KOPT-K1 (cell line): Measurements from ENCODE around the gene ADAM23.

Experiments
- H3K27ac ChIP-seq: fragments of 200-600 bp; sonication (generic); 2 replicates; pipeline ENCODE4 v1.5.1; 2016; ENCODE audit warnings: antibody characterized with exemption, mild to moderate bottlenecking, low read depth, low read length; ENCODE audit not compliant: poor library complexity, severe bottlenecking
- H3K36me3 ChIP-seq: fragments of 200-600 bp; sonication (generic); 2 replicates; pipeline ENCODE4 v1.5.1; 2017; ENCODE audit warnings: antibody characterized with exemption, mild to moderate bottlenecking, low read length, moderate library complexity; ENCODE audit not compliant: insufficient read depth
- H3K9me3 ChIP-seq: fragments of 200-600 bp; sonication (generic); 2 replicates; pipeline ENCODE4 v1.5.1; 2017; ENCODE audit warnings: antibody characterized with exemption, low read length, mild to moderate bottlenecking; ENCODE audit not compliant: insufficient read depth, poor library complexity, severe bottlenecking

Gene ADAM23

DNA sequence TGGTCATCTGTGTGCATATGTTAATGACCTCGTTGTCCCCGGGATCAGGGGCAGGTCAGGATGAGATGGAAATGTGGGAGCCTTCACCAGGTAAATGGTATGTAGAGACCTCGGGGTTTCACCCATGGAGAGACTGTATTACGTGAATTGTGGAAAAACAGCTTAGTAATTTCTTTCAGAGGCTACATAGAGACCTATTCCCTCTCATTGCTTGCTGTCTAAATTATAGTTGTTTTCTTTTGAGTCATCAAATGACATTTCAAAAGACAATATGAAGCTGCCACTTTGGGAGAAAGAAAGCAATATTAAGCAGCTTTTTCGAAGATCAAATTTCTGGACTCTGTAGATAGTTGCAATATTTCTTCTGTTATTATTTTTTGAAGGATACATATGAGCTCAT is 20.4 kb downstream of the ADAM23 start:
- H3K36me3 ChIP-seq: no peaks in the 10 kb centered on the region
- H3K27ac ChIP-seq: no peak overlapping the region
- H3K9me3 ChIP-seq: peaks cover 6% of the 10 kb centered on the region

DNA sequence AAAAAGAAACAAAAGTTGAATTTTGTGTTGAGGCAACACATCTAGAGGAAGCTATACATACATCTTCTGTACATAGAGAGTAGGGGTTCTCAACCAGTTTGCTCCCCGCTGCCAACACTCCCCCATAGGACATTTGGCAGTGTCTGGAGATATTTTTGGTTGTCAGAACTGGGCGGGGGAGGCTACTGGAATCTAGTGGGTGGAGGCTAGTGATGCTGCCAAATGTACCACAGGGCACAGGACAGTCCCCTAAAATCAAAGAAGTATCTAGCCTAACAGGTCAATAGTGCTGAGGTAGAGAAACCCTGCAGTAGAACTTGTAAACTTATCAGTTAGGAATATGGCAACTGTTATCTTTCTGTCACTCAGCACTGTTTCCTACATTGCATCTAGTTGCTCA is 21.3 kb downstream of the ADAM23 start:
- Histone ChIP-seq H3K36me3 (no peaks in the 10 kb centered on the region), H3K27ac (no peak overlapping the region), H3K9me3 (peaks cover 6% of the 10 kb centered on the region)

GRCh38 chr2:206471524-206472062 is 28.3 kb downstream of the ADAM23 start:
- no peaks in the 10 kb centered on the region for H3K36me3 ChIP-seq
- H3K27ac ChIP-seq: no peak overlapping the region
- no peaks in the 10 kb centered on the region for H3K9me3 ChIP-seq

GRCh38 chr2:206472094-206472493 is 28.8 kb downstream of the ADAM23 start:
- H3K27ac ChIP-seq: no peak overlapping the region
- no peaks in the 10 kb centered on the region for H3K9me3 ChIP-seq
- no peaks in the 10 kb centered on the region for H3K36me3 ChIP-seq

DNA sequence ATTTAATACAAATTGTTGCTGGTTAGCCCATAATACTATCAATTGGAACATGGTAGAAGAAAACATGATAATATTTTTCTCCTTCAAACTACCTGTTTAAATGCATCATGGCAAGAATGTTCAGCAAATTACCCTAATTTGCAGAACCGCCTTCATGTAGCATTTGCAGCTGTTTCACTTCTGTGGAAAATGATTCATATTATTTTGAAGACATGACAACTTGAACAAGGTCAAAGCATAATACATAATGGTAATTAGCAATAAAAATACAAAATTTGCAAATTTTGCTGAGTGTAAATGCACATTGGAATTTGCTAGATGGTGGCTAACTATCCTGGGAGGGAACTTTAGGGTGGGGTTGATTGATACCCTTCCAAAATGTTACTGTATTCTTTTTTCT is 30.8 kb downstream of the ADAM23 start:
- no peak overlapping the region for H3K27ac ChIP-seq
- no peaks in the 10 kb centered on the region for H3K36me3 ChIP-seq
- no peaks in the 10 kb centered on the region for H3K9me3 ChIP-seq

DNA sequence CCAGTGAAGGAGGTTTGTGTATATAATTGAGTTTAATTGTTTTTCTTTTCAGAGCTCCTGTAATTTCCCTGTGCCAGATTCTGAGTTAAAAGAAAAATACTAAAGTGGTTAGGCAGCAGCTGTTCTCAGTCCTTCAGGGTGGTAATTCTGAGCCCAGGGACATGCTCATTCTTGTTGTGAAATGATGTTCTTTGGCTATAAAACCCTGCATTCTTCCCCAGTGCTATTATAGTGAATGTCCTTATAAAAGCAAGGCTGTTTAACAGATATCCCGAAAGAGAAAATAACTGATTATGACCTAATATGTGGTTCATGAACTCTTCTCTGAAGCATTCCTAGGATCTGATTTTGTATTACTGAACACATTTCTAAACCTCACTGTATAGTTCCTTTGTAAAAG is 34.0 kb downstream of the ADAM23 start:
- Histone ChIP-seq H3K27ac (no peak overlapping the region), H3K36me3 (no peaks in the 10 kb centered on the region)

DNA sequence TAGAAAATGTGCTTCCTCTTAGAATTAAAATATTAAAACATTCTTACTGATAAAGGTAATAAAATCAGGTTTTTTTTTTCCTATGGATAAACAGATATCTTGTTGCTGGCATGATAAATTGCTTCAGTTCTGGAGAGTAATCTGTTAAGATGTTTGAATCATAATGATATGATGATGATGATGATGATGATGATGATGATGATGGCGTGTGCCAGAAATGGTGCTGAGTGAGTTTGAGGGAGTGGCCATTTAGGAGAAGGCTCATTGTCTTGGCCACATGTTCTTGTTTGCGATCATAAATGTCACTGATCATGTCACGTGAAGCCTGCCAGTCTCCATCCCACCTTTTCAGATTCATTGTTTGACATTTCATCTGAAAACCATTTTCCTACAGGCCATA is 35.0 kb downstream of the ADAM23 start:
- Histone ChIP-seq H3K27ac (no peak overlapping the region), H3K36me3 (no peaks in the 10 kb centered on the region), H3K9me3 (no peaks in the 10 kb centered on the region)

More for the DNA sequence above, 34.0 kb downstream of the ADAM23 start:
- no peaks in the 10 kb centered on the region for H3K9me3 ChIP-seq

DNA sequence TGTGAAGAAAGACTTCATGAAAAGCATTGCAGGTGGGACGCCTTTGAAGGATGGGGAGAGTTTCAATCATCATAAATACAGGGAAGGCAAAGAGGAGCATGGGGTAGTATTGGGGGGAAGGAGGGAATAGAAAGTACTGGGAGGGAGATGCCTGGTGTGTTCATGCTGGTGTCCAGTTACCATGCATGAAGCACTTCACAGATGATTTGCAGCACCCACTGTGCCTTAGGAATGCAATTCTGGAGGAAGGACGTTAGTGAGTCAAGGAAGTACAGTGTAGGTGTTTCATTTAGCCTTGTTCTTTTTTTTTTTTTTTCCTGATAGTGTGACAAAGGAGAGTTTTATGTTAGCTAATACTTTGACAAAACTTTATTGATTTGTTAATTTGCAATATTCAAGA is 36.8 kb downstream of the ADAM23 start:
- H3K36me3 ChIP-seq: no peaks in the 10 kb centered on the region
- no peaks in the 10 kb centered on the region for H3K9me3 ChIP-seq
- H3K27ac ChIP-seq: no peak overlapping the region

DNA sequence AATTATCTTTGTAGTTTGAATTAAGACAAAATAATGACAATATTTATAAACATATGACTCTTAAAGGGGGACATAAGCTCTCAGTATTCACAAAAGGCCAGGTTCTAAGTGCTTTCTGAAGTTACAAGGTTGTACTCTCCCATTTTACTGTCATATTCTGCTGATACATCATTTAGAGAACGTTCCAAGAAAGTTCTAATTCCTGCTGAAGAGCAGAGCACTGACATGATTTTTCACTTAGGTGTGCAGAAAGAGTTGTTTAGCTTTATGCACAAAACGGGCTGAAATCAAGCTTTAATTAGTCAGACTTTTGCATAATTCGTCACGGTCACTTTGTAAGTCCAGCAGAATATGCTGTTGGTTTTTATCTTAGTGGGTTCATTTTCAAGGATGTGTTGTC is 37.3 kb downstream of the ADAM23 start:
- no peaks in the 10 kb centered on the region for H3K36me3 ChIP-seq
- H3K9me3 ChIP-seq: no peaks in the 10 kb centered on the region
- no peak overlapping the region for H3K27ac ChIP-seq

GRCh38 chr2:206481056-206481455 is 37.7 kb downstream of the ADAM23 start:
- H3K27ac ChIP-seq: no peak overlapping the region
- H3K36me3 ChIP-seq: no peaks in the 10 kb centered on the region
- no peaks in the 10 kb centered on the region for H3K9me3 ChIP-seq

DNA sequence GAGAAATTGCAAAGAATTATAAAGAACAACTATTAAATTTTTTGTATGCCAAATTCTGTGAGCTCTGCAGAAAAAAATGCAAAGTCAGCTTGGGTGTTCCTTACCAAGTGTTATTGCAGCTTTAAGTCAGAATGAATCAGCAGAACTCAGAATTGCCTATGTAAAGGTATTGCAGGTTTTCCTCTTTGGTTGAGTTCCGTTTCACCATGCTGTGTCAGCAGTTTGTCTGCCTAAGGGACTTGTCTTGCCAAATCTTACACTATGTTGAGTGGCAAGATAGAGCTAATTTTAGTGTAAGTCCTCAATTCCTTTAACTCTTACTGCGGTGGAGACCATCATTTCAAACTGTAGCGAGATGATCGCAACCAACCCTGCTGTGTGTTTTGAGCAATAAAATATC is 38.8 kb downstream of the ADAM23 start:
- H3K27ac ChIP-seq: no peak overlapping the region
- no peaks in the 10 kb centered on the region for H3K9me3 ChIP-seq
- H3K36me3 ChIP-seq: no peaks in the 10 kb centered on the region

- no peak overlapping the region for H3K27ac ChIP-seq
- no peaks in the 10 kb centered on the region for H3K36me3 ChIP-seq
- no peaks in the 10 kb centered on the region for H3K9me3 ChIP-seq
Observed at GRCh38 chr2:206482633-206483032, 39.3 kb downstream of the ADAM23 start.

- Histone ChIP-seq H3K27ac (no peak overlapping the region), H3K36me3 (no peaks in the 10 kb centered on the region)
Observed at GRCh38 chr2:206488053-206488452, 44.7 kb downstream of the ADAM23 start.

DNA sequence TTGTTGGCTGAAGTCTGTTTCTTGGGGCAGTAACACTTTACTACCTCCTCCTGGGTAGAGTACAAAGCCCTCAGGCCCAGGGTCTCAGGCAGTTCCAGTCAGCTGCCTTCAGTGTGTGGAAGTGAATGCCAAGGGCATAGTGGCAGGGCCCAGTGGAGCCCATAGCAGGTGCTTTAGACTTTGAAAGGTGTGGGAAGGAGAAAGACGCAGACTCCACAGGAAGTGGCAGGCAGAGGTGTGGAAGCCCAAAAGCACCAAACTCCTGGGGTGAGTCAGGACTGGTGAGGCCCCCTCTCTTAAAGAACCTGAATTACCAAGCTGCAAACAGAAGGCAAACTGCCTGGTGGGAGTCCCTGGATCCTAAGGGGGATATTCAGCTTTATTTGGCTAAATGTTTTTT is 45.3 kb downstream of the ADAM23 start:
- H3K36me3 ChIP-seq: no peaks in the 10 kb centered on the region
- no peaks in the 10 kb centered on the region for H3K9me3 ChIP-seq
- H3K27ac ChIP-seq: no peak overlapping the region

More at GRCh38 chr2:206488053-206488452, 44.7 kb downstream of the ADAM23 start:
- no peaks in the 10 kb centered on the region for H3K9me3 ChIP-seq

GRCh38 chr2:206494061-206494460 is 50.7 kb downstream of the ADAM23 start:
- Histone ChIP-seq H3K9me3 (no peaks in the 10 kb centered on the region), H3K27ac (no peak overlapping the region), H3K36me3 (no peaks in the 10 kb centered on the region)

DNA sequence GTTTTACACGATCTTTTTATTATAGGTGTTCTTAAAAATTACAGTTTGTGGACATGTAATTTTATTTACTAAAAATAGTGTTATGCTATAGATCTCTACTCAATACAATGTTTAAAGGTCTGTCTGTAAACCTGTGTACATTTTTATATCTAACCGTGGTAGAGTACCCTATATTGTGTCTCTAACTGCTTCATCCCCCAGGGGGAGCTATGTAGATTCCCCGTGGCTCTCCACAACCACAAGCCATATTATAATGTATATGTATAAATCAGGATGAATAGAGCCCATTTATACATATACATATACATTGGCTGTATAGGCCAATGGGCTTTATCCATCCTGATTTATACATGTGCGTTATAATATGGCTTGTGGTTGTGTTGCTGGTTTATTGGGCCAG is 59.4 kb downstream of the ADAM23 start:
- H3K27ac ChIP-seq: no peak overlapping the region
- no peaks in the 10 kb centered on the region for H3K36me3 ChIP-seq

DNA sequence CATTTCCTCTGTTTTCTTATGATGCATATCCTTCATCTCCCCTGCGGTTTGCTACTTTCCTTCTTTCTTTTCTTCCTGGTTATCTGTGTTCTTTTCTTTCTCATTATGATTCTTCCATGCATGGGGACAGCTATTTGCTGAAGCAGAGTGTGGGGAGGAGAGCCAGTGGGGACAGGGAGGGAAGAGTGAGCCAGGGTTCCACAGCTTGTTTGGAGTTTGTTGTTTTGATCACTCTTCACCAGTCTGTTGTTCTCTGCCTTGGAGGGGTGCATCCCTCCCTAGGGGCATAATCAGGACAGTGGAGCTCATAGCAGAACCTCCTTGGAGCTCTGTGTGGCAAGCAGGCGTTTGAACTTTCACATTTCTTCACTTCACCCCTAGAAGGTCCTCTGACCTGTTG is 68.0 kb downstream of the ADAM23 start:
- H3K36me3 ChIP-seq: no peaks in the 10 kb centered on the region
- H3K9me3 ChIP-seq: no peaks in the 10 kb centered on the region
- H3K27ac ChIP-seq: no peak overlapping the region

More for the DNA sequence above, 59.4 kb downstream of the ADAM23 start:
- H3K9me3 ChIP-seq: no peaks in the 10 kb centered on the region
